Body of pancreas (tissue), 4 donors: Measurements from ENCODE around the gene PARP4. TPM values are rescaled to one million over a fixed set of nuclear protein-coding genes. Genes with fewer than 3 reads are reported as not detected.
"Not testable (repeated sequence)": the region's sequence is repeated elsewhere in the genome, so short reads cannot be mapped to it uniquely, and the experiment has no call there.

Source experiments
- ATAC-seq: fragments of 150-250 bp; one replicate; pipeline ENCODE4 v1.9.1; 2016
- DNase-seq, 4 donors: peaks; one replicate each; pipeline ENCODE4 v3.0.0-alpha.2; 2019
- H3K27ac ChIP-seq, 4 donors: fragments of 200-600 bp; sonication (generic); 1 replicate in 3 of 4; 2 replicates in 1 of 4; pipeline versions ENCODE4 v1.5.1 to v1.6.1; 2016 to 2019; ENCODE audit warnings: mild to moderate bottlenecking in 1 of 4, mixed read lengths in 1 of 4, moderate library complexity in 1 of 4
- H3K27me3 ChIP-seq, 2 donors: fragments of 200-600 bp; sonication (generic); one replicate each; pipeline ENCODE4 v1.6.0; 2016; ENCODE audit warnings: mild to moderate bottlenecking in 1 of 2
- H3K36me3 ChIP-seq, 2 donors: fragments of 200-600 bp; sonication (generic); replicated peaks in 1 of 2; 2 replicates each; pipeline ENCODE4 v1.5.1; 2016; ENCODE audit warnings: low read depth in 2 of 2; ENCODE audit not compliant: insufficient read depth in 1 of 2
- H3K4me1 ChIP-seq: fragments of 200-600 bp; sonication (generic); one replicate; pipeline ENCODE4 v1.6.0; 2016
- H3K4me3 ChIP-seq, 2 donors: fragments of 200-600 bp; sonication (generic); 1 replicate in 1 of 2; 2 replicates in 1 of 2; pipeline ENCODE4 v1.5.1; 2016 to 2019
- H3K9me3 ChIP-seq, 3 donors: fragments of 200-600 bp; sonication (generic); 1 replicate in 2 of 3; 2 replicates in 1 of 3; pipeline ENCODE4 v1.5.1; 2016
- POLR2A ChIP-seq, 3 donors: fragments of 450-650 bp; IDR thresholded peaks; one replicate each; pipeline ENCODE4 v1.6.1; 2016; ENCODE audit warnings: antibody characterized with exemption in 3 of 3, mild to moderate bottlenecking in 2 of 3
- WGBS, 2 donors: methylation state at CpG; one replicate each; pipeline ENCODE4 v1.1.5; 2017; 5-methylcytosine and 5-hydroxymethylcytosine counted together
- intact Hi-C: fragments of 100-400 bp; cut with DNase I; formaldehyde crosslinking; loops from one replicate; pipeline ENCODE4 v1.15.1; 2023
- total RNA-seq, 2 donors: library from RNA; depleted of rRNA; stranded (reverse); fragments of >200 nt; gene quantifications; one replicate each; pipeline ENCODE4 v1.1.0, GENCODE V29; 2016
- TF ChIP-seq, protein P1 (sequence below), 7 experiments: fragments of 450-650 bp in 4 of 7; fragments of 200-600 bp in 3 of 7; sonication (generic) in 3 of 7; IDR thresholded peaks; one replicate each; pipeline ENCODE4 v1.5.1; 2016 to 2019; ENCODE audit warnings: antibody characterized with exemption in 7 of 7

PARP4 gene
- total RNA-seq, 2 donors from 2014 or later: 30.0 to 32.7 TPM

DNA sequence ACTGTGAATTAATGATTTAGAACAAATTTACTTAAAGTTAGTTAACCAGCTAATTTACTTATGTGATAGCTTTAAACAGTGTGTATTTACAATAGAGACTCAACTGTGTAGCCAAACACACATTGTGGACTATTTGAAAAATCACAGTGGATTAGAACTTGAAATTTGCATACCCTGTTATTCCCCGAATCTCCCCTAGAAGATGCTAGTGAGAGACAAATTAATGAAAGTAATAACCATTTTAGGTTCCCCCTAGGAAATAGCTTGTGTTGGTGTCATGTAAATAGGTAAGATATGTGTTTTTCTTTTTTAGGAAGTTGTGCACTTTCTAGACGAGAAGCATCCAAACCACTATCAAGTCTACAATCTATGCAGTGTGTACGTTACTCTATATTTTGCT lies 104.7 kb downstream of the PARP4 start:
- Histone ChIP-seq H3K9me3 (no peaks in the 10 kb centered on the region), H3K27ac (no peak overlapping the region), H3K4me3 (no peak overlapping the region), H3K36me3 (no peaks in the 10 kb centered on the region), H3K4me1 (no peaks in the 10 kb centered on the region), H3K27me3 (no peaks in the 10 kb centered on the region)
- intact Hi-C loops: no loop called here
- WGBS, 2 donors: 57 to 65% methylated on average over 3 of the region's 3 CpGs
- no peak for TF ChIP-seq POLR2A (IDR thresholded peaks at IDR 0.05)
- TF ChIP-seq, protein P1, sequence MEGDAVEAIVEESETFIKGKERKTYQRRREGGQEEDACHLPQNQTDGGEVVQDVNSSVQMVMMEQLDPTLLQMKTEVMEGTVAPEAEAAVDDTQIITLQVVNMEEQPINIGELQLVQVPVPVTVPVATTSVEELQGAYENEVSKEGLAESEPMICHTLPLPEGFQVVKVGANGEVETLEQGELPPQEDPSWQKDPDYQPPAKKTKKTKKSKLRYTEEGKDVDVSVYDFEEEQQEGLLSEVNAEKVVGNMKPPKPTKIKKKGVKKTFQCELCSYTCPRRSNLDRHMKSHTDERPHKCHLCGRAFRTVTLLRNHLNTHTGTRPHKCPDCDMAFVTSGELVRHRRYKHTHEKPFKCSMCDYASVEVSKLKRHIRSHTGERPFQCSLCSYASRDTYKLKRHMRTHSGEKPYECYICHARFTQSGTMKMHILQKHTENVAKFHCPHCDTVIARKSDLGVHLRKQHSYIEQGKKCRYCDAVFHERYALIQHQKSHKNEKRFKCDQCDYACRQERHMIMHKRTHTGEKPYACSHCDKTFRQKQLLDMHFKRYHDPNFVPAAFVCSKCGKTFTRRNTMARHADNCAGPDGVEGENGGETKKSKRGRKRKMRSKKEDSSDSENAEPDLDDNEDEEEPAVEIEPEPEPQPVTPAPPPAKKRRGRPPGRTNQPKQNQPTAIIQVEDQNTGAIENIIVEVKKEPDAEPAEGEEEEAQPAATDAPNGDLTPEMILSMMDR (IDR thresholded peaks at IDR 0.05): no peak
- DNase-seq: no peak
- ATAC-seq: no peak

GRCh38 chr13:24406524-24406923 lies 106.1 kb downstream of the PARP4 start:
- H3K4me3 ChIP-seq: no peak overlapping the region
- no peak for DNase-seq
- H3K27ac ChIP-seq: no peak overlapping the region
- H3K9me3 ChIP-seq: no peaks in the 10 kb centered on the region
- H3K4me1 ChIP-seq: no peaks in the 10 kb centered on the region
- ATAC-seq: no peak
- no peaks in the 10 kb centered on the region for H3K27me3 ChIP-seq
- WGBS, 2 donors: 65 to 71% methylated on average over 4 of the region's 4 CpGs
- intact Hi-C loops: no loop called here
- H3K36me3 ChIP-seq: no peaks in the 10 kb centered on the region
- TF ChIP-seq, protein P1 (IDR thresholded peaks at IDR 0.05): no peak
- no peak for TF ChIP-seq POLR2A (IDR thresholded peaks at IDR 0.05)

DNA sequence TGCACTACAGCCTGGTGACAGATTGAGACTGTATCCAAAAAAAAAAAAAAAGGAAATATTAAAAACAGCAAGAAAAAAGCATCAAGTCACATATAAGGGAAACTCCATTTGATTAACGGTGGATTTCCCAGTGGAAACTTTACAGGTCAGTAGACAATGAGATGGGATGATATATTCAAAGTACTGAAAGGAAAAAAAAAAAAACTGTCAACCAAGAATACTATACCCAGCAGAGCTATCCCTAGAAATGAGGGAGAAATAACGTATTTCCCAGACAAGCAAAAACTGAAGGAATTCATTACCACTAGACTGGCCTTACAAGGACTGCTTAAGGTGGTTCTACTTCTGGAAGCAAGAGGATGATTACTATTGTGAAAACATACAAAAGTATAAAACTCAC lies 115.8 kb downstream of the PARP4 start:
- 82 to 83% methylated on average over 2 of the region's 2 CpGs for WGBS, 2 donors
- DNase-seq (no peak), ATAC-seq (no peak)
- no peaks in the 10 kb centered on the region for H3K9me3 ChIP-seq
- intact Hi-C loops: no loop called here
- H3K36me3 ChIP-seq: no peaks in the 10 kb centered on the region
- H3K27ac ChIP-seq: no peak overlapping the region
- no peak overlapping the region for H3K4me3 ChIP-seq
- H3K4me1 ChIP-seq: no peaks in the 10 kb centered on the region
- H3K27me3 ChIP-seq: no peaks in the 10 kb centered on the region
- TF ChIP-seq, protein P1 (IDR thresholded peaks at IDR 0.05): no peak
- no peak for TF ChIP-seq POLR2A (IDR thresholded peaks at IDR 0.05)

- Histone ChIP-seq H3K27ac (no peak overlapping the region), H3K4me1 (no peaks in the 10 kb centered on the region), H3K27me3 (no peaks in the 10 kb centered on the region), H3K36me3 (no peaks in the 10 kb centered on the region), H3K9me3 (no peaks in the 10 kb centered on the region), H3K4me3 (no peak overlapping the region)
- ATAC-seq: no peak
- DNase-seq: no peak
- TF ChIP-seq, protein P1 (IDR thresholded peaks at IDR 0.05): no peak
- TF ChIP-seq POLR2A (IDR thresholded peaks at IDR 0.05): no peak
- 82% methylated on average over 4 of the region's 4 CpGs for WGBS, 2 donors
- intact Hi-C loops: no loop called here
Measured at GRCh38 chr13:24392972-24393371, 119.6 kb downstream of the PARP4 start.

DNA sequence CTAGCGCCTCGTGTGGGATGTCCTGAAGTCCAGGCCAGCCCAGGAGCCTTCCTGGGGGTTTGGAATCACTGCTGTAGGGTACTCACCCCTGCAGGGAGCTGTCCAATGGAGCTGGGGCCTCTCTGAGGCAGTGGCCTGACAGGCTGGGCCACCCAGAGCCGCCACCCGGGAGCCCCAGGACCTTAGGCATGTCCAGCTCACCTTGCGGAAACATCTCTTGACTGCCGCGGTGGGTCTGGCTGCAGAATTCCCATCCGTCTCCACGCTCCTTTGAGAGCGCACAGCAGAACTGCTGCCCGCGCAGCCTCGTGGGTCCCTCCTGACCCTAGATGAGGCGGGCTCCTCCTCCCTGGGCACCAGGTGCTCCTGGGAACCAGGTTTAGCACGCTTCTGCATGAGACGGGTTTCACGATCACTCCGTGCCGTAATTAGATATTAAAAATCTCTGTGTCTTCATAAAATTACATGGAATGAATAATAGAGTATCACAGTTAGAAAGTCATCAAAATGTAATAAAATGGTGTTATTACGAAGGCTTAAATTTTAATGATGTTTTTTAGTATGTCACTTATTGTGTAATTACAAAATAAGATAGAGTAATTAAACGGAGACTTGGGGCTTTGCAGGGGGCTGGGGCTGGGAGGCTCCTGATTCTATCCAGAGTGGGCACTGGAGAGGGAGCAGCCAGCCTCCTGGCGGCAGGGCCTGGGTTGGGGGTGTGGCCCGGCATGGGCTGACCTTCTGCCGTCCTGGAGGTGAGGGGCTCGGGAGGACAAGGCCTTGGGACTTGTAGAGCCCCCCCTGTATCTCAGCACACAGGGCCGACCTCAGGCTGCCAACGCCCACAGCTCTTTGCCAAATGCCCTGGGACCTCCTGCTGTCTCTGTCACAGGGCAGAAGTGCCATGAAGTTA lies 120.6 kb downstream of the PARP4 start:
- H3K4me3 ChIP-seq, H3K36me3 ChIP-seq, H3K4me1 ChIP-seq, DNase-seq, H3K27me3 ChIP-seq, ATAC-seq, H3K27ac ChIP-seq, intact Hi-C loops, H3K9me3 ChIP-seq: not testable (repeated sequence)
- 81 to 82% methylated on average over 12 to 25 of the region's 27 CpGs for WGBS, 2 donors

DNA sequence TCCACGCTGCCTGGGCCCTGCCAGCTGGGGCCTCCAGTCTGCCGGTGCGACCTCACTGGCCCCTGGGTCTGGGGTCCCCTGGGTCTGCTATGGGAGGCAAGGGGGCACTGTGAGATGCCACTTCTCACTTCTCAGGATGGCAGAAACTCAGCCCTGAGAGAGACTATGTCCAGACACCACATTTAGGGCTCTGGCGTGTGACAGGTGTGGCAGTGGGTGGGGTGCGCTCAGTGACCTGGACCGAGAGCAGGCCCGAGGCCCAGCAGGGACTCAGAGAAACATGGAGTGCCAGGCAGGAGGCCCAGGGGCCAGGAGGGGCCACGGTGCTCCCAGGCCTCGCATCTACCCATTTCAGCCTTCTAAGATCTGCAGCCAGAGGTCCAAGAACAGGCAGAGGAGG lies 121.8 kb downstream of the PARP4 start:
- intact Hi-C loops, DNase-seq, H3K4me3 ChIP-seq, ATAC-seq, H3K27me3 ChIP-seq, H3K27ac ChIP-seq, H3K9me3 ChIP-seq, H3K4me1 ChIP-seq, H3K36me3 ChIP-seq: not testable (repeated sequence)
- WGBS, 2 donors: 82 to 100% methylated on average over 1 to 6 of the region's 9 CpGs
